ENCODE data around the gene PHOSPHO2.

The PHOSPHO2 gene, protein sequence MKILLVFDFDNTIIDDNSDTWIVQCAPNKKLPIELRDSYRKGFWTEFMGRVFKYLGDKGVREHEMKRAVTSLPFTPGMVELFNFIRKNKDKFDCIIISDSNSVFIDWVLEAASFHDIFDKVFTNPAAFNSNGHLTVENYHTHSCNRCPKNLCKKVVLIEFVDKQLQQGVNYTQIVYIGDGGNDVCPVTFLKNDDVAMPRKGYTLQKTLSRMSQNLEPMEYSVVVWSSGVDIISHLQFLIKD

DNA sequence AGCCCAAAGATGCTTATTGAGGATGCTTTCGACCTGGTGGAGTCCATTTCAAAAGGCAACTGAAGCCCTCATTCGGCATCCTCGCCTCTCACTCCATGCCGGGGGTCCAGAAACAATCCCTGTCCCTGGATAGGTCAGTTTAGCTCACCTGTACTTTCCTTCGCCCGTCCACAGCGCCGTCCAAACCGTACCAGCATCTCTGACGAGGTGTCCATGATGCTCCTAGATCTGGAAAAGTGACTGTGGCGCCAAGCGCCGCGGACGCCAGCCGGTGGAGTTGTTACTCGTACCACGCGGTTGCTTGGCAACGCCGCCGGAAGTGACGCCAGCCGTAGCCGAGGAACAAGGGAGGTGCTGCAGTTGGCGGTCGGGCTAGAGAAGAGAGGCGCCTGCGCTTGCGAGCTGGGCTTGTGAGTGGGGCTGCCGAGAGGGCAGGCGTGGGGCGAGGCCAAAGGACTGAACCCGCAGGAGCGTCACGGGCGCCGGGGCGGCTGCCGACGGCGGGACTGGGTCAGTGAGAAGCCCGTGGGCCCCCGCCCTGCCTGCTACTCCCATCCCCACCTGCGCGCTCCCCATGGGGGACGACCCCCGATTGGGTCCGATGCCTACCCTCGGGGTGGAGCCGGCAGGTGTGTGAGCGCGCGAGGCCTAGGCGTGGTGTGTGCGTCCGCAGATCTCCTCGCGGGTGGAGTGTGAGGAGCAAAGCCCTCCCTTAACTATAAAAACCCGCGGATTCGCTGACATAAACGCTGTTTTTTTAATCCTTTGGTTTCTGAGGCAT lies at the start of gene PHOSPHO2, which contains the start of gene CFAP210:
Gene PHOSPHO2, plus strand, starts transcription at position 357 of the 781 bp plus-strand sequence. CDS start 6,503 bp downstream, outside the sequence.
Gene CFAP210, minus strand, starts transcription at position 293 of the 781 bp plus-strand sequence. Its CDS starts 78 bp downstream, at position 215.
- TF ChIP-seq, protein P1, sequence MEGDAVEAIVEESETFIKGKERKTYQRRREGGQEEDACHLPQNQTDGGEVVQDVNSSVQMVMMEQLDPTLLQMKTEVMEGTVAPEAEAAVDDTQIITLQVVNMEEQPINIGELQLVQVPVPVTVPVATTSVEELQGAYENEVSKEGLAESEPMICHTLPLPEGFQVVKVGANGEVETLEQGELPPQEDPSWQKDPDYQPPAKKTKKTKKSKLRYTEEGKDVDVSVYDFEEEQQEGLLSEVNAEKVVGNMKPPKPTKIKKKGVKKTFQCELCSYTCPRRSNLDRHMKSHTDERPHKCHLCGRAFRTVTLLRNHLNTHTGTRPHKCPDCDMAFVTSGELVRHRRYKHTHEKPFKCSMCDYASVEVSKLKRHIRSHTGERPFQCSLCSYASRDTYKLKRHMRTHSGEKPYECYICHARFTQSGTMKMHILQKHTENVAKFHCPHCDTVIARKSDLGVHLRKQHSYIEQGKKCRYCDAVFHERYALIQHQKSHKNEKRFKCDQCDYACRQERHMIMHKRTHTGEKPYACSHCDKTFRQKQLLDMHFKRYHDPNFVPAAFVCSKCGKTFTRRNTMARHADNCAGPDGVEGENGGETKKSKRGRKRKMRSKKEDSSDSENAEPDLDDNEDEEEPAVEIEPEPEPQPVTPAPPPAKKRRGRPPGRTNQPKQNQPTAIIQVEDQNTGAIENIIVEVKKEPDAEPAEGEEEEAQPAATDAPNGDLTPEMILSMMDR (IDR thresholded peaks at IDR 0.05; ENCODE audit: borderline replicate concordance, insufficient read depth, low read depth, low read length) = no peak
- H3K4me3 ChIP-seq (ENCODE audit: low read depth, low read length) = peak within 1 kb of the TSS; percentile 69

DNA sequence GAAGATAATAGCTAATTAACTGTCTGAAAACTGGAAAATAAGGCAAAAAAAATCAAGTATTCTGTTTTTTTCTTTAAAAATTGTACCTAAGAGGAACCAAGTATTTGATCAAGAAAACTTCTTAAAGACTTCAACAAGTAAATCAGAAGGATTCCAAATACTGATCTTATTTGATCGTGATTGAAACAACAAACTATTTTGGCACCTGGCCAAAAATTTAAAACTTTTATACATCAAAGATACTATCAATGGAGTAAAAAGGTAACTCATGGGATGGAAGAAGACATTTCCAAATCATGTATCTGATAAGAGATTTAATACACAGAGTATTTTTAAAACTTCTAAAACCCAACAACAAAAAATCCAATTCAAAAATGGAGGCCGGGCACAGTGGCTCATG lies 46.8 kb upstream of the PHOSPHO2 start:
- TF ChIP-seq, protein P1 (IDR thresholded peaks at IDR 0.05; ENCODE audit: borderline replicate concordance, insufficient read depth, low read depth, low read length) = no peak
- no peak overlapping the region for H3K4me3 ChIP-seq (ENCODE audit: low read depth, low read length)

DNA sequence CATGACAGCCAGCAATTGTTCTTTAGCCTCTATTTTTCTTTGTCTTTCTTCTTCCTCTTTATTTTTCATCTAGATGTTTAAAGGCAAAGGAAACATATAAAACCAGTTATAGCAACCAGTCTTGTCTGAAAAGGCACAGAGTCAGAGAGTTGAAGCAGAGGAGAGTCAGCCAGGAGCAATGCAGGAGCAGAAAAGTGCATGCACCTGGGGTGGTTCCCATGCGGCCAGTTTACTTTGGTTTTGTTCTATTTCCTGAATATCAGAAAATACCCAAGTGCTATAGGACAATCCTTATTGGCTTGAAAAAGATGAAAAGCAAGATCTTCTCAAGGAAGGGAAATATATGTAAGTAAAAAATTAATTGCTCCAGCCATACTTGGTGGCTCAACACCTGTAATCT lies 45.0 kb upstream of the PHOSPHO2 start:
- H3K4me3 ChIP-seq (ENCODE audit: low read depth, low read length) = no peak overlapping the region
- TF ChIP-seq, protein P1 (IDR thresholded peaks at IDR 0.05; ENCODE audit: borderline replicate concordance, insufficient read depth, low read depth, low read length) = no peak

DNA sequence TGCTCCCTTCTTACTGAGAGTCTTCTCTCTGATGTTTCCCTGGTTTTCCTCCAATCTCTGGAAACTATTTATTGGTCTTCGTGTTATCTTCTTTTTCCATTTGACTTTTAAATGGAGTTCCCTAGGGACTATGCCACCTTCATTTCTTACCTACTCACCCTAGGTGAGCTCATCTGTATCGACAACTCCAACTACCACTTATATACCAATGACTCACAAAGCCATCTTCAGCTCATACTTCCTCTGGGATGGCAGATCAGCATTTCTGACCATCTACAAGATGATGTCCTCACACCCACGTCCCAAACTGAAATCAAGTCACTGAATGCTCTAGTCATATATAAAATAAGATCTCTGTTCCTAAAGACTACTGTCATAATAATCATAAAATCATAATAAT lies 40.6 kb upstream of the PHOSPHO2 start:
- TF ChIP-seq, protein P1 (IDR thresholded peaks at IDR 0.05; ENCODE audit: borderline replicate concordance, insufficient read depth, low read depth, low read length) = no peak
- no peak overlapping the region for H3K4me3 ChIP-seq (ENCODE audit: low read depth, low read length)

DNA sequence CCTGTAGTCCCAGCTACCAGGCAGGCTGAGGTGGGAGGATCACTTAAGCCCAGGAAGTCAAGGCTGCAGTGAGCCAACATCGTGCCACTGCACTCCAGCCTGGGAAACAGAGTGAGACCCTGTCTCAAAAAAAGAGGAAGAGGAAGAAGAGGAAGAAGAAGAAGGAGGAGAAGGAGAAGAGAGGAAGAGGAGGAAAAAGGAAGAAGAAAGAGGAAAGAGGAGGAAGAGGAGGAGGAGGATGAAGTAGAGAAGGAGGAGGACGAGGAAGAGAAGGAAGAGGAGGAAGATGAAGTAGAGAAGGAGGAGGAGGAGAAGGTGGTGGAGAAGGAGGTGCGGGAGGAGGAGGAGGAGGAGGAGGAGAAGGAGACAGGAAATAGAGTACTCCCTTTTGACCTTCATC lies 38.1 kb upstream of the PHOSPHO2 start:
- TF ChIP-seq, protein P1 (IDR thresholded peaks at IDR 0.05; ENCODE audit: borderline replicate concordance, insufficient read depth, low read depth, low read length) = no peak

DNA sequence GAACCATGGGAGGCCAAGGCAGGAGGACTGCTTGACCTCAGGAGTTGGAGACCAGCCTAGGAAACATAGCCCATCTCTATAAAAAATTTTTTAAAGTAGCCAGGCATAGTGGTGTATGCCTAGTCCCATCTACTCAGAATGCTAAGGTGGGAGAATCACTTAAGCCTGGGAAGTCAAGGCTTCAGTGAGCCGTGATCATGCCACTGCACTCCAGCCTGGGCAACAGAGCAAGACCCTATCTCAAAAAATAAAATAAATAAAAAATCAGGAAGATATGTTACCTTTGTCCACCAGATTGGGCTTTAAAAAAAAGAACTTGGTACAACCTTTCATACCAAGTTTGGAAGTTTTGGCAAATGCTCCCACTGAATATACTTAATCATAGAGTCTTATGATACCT lies 35.4 kb upstream of the PHOSPHO2 start:
- TF ChIP-seq, protein P1 (IDR thresholded peaks at IDR 0.05; ENCODE audit: borderline replicate concordance, insufficient read depth, low read depth, low read length) = no peak
- no peak overlapping the region for H3K4me3 ChIP-seq (ENCODE audit: low read depth, low read length)

More for the DNA sequence above, 38.1 kb upstream of the PHOSPHO2 start:
- no peak overlapping the region for H3K4me3 ChIP-seq (ENCODE audit: low read depth, low read length)

Data from GM12875 (cell line).